ENCODE measurements around the gene A2M. TPM values are rescaled to one million over a fixed set of nuclear protein-coding genes. Genes with fewer than 3 reads are reported as not detected.

Gene A2M
- total RNA-seq, 1 experiment from 2014 or later: not detected

DNA sequence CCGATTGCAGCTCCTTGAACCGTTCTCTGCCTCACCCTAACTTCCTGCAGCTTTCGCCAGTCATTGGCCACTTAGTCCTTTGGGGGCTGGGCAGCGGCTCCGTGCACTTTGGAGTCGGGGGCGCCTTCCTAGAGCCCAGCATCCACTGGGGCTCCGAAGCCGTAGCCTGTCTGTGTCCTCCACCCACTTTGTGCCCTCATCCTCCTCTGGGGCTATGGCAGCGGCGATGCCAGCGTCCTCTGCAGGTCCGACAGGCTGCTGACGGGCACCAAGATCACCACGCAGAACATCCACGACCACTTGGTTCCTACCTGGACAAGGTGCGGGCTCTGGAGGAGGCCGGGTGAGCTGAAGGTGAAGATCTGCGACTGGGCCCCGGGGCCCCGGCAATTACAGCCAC, 11.8 kb upstream of the A2M start:
- H3K27me3 ChIP-seq (ENCODE audit: low read length): no peaks in the 10 kb centered on the region
- DNase-seq: no peak

DNA sequence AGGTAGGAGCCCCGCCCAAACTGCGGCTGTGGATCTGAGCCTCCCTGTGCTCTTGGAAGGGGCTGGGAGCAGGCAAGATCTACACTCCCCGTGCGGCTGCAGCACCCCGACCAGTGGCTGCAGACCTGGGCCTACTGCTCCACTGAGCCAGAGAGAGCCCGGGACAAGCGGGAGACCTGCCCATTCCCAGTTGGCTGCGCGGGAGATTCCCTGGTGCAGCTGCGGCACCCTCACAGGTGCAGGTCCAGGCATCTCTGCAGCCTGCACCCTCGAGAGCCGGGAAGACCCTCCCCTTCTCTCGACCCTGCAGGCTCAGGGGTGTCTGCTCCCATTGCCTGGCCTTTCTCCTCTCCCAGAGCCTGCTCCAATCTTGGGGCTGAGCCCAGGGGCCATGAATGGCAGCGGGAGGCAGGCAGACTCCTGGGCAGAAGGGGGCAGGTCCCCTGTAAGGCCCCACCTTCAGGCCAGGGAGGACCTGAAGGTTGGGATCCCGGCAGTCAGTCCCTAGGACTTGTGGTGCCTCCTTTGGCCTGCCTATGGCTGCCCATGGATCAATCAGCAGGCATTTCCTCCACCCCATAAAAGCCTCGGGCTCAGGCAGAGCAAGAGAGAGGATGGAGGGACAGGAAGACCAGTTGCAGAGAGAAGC, 8.8 kb upstream of the A2M start:
- no peak for DNase-seq
- no peaks in the 10 kb centered on the region for H3K79me2 ChIP-seq (ENCODE audit: low read length)

More for the DNA sequence above, 11.8 kb upstream of the A2M start:
- H2AFZ ChIP-seq (ENCODE audit: low read length): no peak overlapping the region
- no peak overlapping the region for H3K4me3 ChIP-seq (ENCODE audit: low read length)
- no peaks in the 10 kb centered on the region for H3K9me2 ChIP-seq (replicated peaks; ENCODE audit: insufficient read depth, low read length)
- no peaks in the 10 kb centered on the region for H3K36me3 ChIP-seq (ENCODE audit: insufficient read depth, low read length)
- no peak overlapping the region for H3K9ac ChIP-seq (ENCODE audit: low read length)
- no peak overlapping the region for H3K27ac ChIP-seq (ENCODE audit: low read length)
- H3K79me2 ChIP-seq (ENCODE audit: low read length): no peaks in the 10 kb centered on the region
- no peak overlapping the region for H3K4me2 ChIP-seq (ENCODE audit: low read depth, low read length, poor library complexity, severe bottlenecking)
- H4K20me1 ChIP-seq (ENCODE audit: insufficient read depth, low read depth, low read length): 0 out of 2 replicates have a peak, but pooled peaks cover 3% of the 10 kb centered on the region
- no peaks in the 10 kb centered on the region for H3K4me1 ChIP-seq (ENCODE audit: low read length)
- no peaks in the 10 kb centered on the region for H3K9me3 ChIP-seq (ENCODE audit: low read length)

DNA sequence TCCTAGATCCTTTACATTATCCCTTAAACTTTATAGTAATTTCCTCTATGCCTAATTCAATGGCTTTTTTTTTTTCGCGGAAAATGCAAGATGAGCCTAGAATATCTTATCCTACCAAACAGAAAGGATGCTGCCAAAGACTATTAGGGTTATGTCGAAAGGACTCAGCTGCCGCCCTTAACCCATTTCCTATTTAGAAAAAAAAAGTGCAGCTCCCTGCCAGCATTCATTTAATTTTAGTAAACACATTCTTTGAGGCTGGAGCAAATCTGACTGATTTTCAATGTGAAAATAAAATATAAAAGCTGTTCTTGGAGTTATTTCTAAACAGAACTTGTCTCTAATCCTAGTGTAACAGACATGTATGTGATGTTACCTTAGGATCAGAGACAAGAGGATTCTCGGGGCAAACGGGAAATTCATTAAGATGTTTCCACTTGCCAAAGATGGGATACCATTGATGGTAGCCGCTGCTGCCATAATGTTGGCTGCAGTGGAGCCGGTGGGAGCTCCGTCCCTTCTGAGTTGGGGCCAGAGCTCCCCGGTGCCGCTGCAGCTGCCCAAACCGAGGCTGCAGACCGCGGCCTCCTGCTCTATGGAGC, 8.2 kb upstream of the A2M start:
- Histone ChIP-seq H2AFZ (ENCODE audit: low read length) (no peak overlapping the region), H3K36me3 (ENCODE audit: insufficient read depth, low read length) (no peaks in the 10 kb centered on the region), H3K9ac (ENCODE audit: low read length) (no peak overlapping the region), H3K79me2 (ENCODE audit: low read length) (no peaks in the 10 kb centered on the region), H4K20me1 (ENCODE audit: insufficient read depth, low read depth, low read length) (0 out of 2 replicates have a peak, but pooled peaks cover 3% of the 10 kb centered on the region), H3K9me3 (ENCODE audit: low read length) (no peaks in the 10 kb centered on the region), H3K9me2 (replicated peaks; ENCODE audit: insufficient read depth, low read length) (no peaks in the 10 kb centered on the region), H3K4me2 (ENCODE audit: low read depth, low read length, poor library complexity, severe bottlenecking) (no peak overlapping the region), H3K27ac (ENCODE audit: low read length) (no peak overlapping the region), H3K27me3 (ENCODE audit: low read length) (no peaks in the 10 kb centered on the region), H3K4me1 (ENCODE audit: low read length) (no peaks in the 10 kb centered on the region), H3K4me3 (ENCODE audit: low read length) (no peak overlapping the region)
- DNase-seq: no peak

More for the DNA sequence above, 8.8 kb upstream of the A2M start:
- Histone ChIP-seq H3K4me3 (ENCODE audit: low read length) (no peak overlapping the region), H3K27ac (ENCODE audit: low read length) (no peak overlapping the region), H4K20me1 (ENCODE audit: insufficient read depth, low read depth, low read length) (0 out of 2 replicates have a peak, but pooled peaks cover 3% of the 10 kb centered on the region), H3K9me3 (ENCODE audit: low read length) (no peaks in the 10 kb centered on the region), H3K36me3 (ENCODE audit: insufficient read depth, low read length) (no peaks in the 10 kb centered on the region), H3K9ac (ENCODE audit: low read length) (no peak overlapping the region), H2AFZ (ENCODE audit: low read length) (no peak overlapping the region), H3K9me2 (replicated peaks; ENCODE audit: insufficient read depth, low read length) (no peaks in the 10 kb centered on the region), H3K4me2 (ENCODE audit: low read depth, low read length, poor library complexity, severe bottlenecking) (no peak overlapping the region), H3K27me3 (ENCODE audit: low read length) (no peaks in the 10 kb centered on the region), H3K4me1 (ENCODE audit: low read length) (no peaks in the 10 kb centered on the region)

DNA sequence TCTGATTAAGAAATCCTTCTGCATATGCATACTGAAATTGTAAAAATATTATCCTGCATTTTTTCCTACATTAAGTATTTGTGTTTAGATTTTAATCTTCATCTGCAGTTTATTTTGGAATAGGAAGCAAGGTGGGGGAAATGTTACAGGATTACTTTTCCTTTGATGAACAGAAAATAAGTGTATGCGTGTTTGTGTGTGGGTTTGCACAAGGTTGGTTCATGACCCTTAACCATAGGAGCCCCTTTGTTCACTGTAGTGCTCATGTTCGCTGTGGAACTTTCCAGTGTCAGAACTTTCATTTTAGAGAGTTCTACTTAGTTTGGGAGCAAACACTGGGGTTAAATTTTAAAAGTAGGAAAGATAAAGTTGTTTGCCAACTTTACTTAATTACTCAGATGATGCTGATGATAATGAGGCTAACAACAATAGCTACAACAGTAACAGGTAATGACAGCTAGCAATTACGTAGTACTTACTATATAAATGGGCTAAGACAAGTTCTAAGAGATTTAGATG, 6.4 kb upstream of the A2M start:
- H3K9ac ChIP-seq (ENCODE audit: low read length): no peak overlapping the region
- no peaks in the 10 kb centered on the region for H3K9me3 ChIP-seq (ENCODE audit: low read length)
- H2AFZ ChIP-seq (ENCODE audit: low read length): no peak overlapping the region
- H4K20me1 ChIP-seq (ENCODE audit: insufficient read depth, low read depth, low read length): 0 out of 2 replicates have a peak, but pooled peaks cover 3% of the 10 kb centered on the region
- no peak for DNase-seq
- H3K36me3 ChIP-seq (ENCODE audit: insufficient read depth, low read length): no peaks in the 10 kb centered on the region
- no peak overlapping the region for H3K4me3 ChIP-seq (ENCODE audit: low read length)
- H3K9me2 ChIP-seq (replicated peaks; ENCODE audit: insufficient read depth, low read length): no peaks in the 10 kb centered on the region
- H3K4me1 ChIP-seq (ENCODE audit: low read length): no peaks in the 10 kb centered on the region
- no peaks in the 10 kb centered on the region for H3K27me3 ChIP-seq (ENCODE audit: low read length)
- no peaks in the 10 kb centered on the region for H3K79me2 ChIP-seq (ENCODE audit: low read length)
- H3K4me2 ChIP-seq (ENCODE audit: low read depth, low read length, poor library complexity, severe bottlenecking): no peak overlapping the region
- H3K27ac ChIP-seq (ENCODE audit: low read length): no peak overlapping the region

DNA sequence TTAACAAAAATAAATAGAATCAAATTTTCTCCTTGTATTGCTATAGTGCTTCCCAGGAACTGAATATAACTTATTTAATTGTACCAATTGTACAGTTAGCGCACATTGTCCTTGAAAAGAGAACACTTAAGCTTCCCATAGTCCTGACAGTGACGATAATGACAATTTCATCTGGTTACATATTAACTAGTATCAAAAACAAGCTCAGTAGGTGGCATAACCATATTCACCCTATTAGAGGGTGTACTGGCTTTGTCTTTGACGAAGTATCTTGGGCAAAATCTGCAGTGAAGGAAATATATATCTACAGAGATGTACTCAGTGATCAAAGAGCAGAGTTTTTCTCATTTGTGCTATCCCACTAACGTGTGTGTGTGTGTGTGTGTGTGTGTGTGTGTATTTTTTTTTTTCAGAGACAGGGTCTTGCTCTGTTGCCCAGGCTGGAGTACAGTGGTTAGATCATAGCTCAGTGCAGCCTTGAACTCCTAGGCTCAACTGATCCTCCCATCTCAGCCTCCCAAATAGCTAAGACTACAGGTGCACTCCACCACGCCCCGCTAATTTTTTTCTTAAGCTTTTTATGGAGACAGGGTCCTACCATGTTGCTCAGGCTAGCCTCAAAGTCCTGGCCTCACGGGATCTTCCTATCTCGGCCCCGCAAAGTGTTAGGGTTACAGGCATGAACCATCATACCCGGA, 4.9 kb upstream of the A2M start:
- Histone ChIP-seq H3K9me3 (ENCODE audit: low read length) (no peaks in the 10 kb centered on the region), H3K4me2 (ENCODE audit: low read depth, low read length, poor library complexity, severe bottlenecking) (no peak overlapping the region), H3K4me3 (ENCODE audit: low read length) (no peak overlapping the region), H3K4me1 (ENCODE audit: low read length) (no peaks in the 10 kb centered on the region), H3K36me3 (ENCODE audit: insufficient read depth, low read length) (no peaks in the 10 kb centered on the region), H3K9me2 (replicated peaks; ENCODE audit: insufficient read depth, low read length) (no peaks in the 10 kb centered on the region), H4K20me1 (ENCODE audit: insufficient read depth, low read depth, low read length) (0 out of 2 replicates have a peak, but pooled peaks cover 3% of the 10 kb centered on the region), H3K27me3 (ENCODE audit: low read length) (no peaks in the 10 kb centered on the region), H3K9ac (ENCODE audit: low read length) (no peak overlapping the region), H2AFZ (ENCODE audit: low read length) (no peak overlapping the region), H3K27ac (ENCODE audit: low read length) (no peak overlapping the region), H3K79me2 (ENCODE audit: low read length) (no peaks in the 10 kb centered on the region)
- no peak for DNase-seq

DNA sequence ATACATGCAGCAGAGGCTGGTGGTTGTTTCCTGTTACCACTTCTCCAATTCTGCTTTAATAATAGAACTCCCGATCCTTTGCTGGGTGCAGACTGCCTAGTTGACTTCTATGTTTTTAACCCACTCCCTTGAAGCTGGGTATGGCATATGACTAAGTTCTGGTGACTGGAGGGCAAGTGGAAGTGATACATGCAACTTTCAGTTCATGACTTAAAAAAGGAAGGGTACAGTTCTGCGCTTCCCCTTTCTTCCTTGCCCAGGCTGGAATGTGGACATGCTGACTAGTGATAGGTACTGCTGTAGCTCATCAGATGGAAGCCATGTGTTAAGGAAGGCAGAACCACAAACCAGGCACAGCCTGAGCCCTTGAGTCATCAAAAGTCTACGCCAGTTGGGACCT, 2.4 kb upstream of the A2M start:
- H3K9me2 ChIP-seq (replicated peaks; ENCODE audit: insufficient read depth, low read length): no peaks in the 10 kb centered on the region
- H3K4me2 ChIP-seq (ENCODE audit: low read depth, low read length, poor library complexity, severe bottlenecking): no peak overlapping the region
- no peak for DNase-seq
- H3K9me3 ChIP-seq (ENCODE audit: low read length): no peaks in the 10 kb centered on the region
- H3K4me3 ChIP-seq (ENCODE audit: low read length): no peak overlapping the region
- H3K36me3 ChIP-seq (ENCODE audit: insufficient read depth, low read length): no peaks in the 10 kb centered on the region
- H3K4me1 ChIP-seq (ENCODE audit: low read length): no peaks in the 10 kb centered on the region
- no peaks in the 10 kb centered on the region for H3K79me2 ChIP-seq (ENCODE audit: low read length)
- no peak overlapping the region for H2AFZ ChIP-seq (ENCODE audit: low read length)
- no peak overlapping the region for H3K9ac ChIP-seq (ENCODE audit: low read length)
- 0 out of 2 replicates have a peak, but pooled peaks cover under 1% of the 10 kb centered on the region for H4K20me1 ChIP-seq (ENCODE audit: insufficient read depth, low read depth, low read length)
- H3K27ac ChIP-seq (ENCODE audit: low read length): no peak overlapping the region
- H3K27me3 ChIP-seq (ENCODE audit: low read length): no peaks in the 10 kb centered on the region

DNA sequence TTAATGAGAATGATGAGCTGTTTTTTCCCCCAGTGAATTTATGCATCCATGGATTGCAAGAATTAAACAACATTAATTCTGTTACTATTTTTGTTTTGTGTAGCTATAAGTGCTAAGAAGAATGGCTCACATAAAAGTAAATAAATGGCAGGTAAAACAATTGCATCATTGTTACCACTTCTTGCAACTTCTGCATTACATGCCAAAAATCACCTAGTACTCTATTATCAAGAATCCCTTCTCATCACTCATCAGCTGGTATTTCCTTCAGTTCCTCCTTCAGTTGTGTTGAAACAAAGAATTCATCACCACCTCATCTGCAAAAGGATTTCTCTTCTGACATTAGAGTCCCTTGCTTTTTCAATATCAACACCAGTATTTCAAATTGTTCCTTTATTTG, 773 bp downstream of the A2M start:
- no peak overlapping the region for H3K27ac ChIP-seq (ENCODE audit: low read length)
- DNase-seq: no peak
- H3K9ac ChIP-seq (ENCODE audit: low read length): no peak overlapping the region
- no peaks in the 10 kb centered on the region for H3K36me3 ChIP-seq (ENCODE audit: insufficient read depth, low read length)
- H2AFZ ChIP-seq (ENCODE audit: low read length): no peak overlapping the region
- no peaks in the 10 kb centered on the region for H3K4me1 ChIP-seq (ENCODE audit: low read length)
- no peaks in the 10 kb centered on the region for H3K79me2 ChIP-seq (ENCODE audit: low read length)
- no peak overlapping the region for H3K4me2 ChIP-seq (ENCODE audit: low read depth, low read length, poor library complexity, severe bottlenecking)
- no peaks in the 10 kb centered on the region for H3K9me3 ChIP-seq (ENCODE audit: low read length)
- no peak overlapping the region for H3K4me3 ChIP-seq (ENCODE audit: low read length)
- no peaks in the 10 kb centered on the region for H4K20me1 ChIP-seq (ENCODE audit: insufficient read depth, low read depth, low read length)
- no peaks in the 10 kb centered on the region for H3K27me3 ChIP-seq (ENCODE audit: low read length)
- no peaks in the 10 kb centered on the region for H3K9me2 ChIP-seq (replicated peaks; ENCODE audit: insufficient read depth, low read length)

DNA sequence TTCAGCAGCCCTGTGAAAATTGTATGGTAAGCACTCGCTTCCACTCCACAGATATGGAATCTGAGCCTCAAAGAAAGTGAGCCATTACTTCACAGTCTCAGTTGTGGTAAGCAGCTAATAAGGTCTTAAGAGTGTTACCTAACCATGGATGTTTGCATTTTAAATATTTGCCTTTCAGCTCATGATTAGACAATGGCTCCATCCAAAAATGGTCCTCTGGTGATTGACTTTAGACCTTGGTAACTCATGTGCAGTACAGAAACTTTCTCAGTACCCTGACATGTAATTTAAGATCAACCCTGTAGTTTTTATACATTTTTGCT, 1.8 kb downstream of the A2M start:
- H3K4me1 ChIP-seq (ENCODE audit: low read length): no peaks in the 10 kb centered on the region
- no peaks in the 10 kb centered on the region for H3K9me2 ChIP-seq (replicated peaks; ENCODE audit: insufficient read depth, low read length)
- H2AFZ ChIP-seq (ENCODE audit: low read length): no peak overlapping the region
- no peaks in the 10 kb centered on the region for H4K20me1 ChIP-seq (ENCODE audit: insufficient read depth, low read depth, low read length)
- no peak overlapping the region for H3K9ac ChIP-seq (ENCODE audit: low read length)
- H3K27ac ChIP-seq (ENCODE audit: low read length): no peak overlapping the region
- no peak overlapping the region for H3K4me2 ChIP-seq (ENCODE audit: low read depth, low read length, poor library complexity, severe bottlenecking)
- H3K4me3 ChIP-seq (ENCODE audit: low read length): no peak overlapping the region
- DNase-seq: no peak
- no peaks in the 10 kb centered on the region for H3K9me3 ChIP-seq (ENCODE audit: low read length)
- no peaks in the 10 kb centered on the region for H3K36me3 ChIP-seq (ENCODE audit: insufficient read depth, low read length)
- H3K27me3 ChIP-seq (ENCODE audit: low read length): no peaks in the 10 kb centered on the region
- no peaks in the 10 kb centered on the region for H3K79me2 ChIP-seq (ENCODE audit: low read length)

Data from Karpas-422 (cell line).